Stimulated activated CD8-positive, alpha-beta memory T cell treated with anti-CD3 and anti-CD28 coated beads, Interleukin-2, amount 100 ng/mL, for 48 hours (primary cell): ENCODE measurements around the gene ETFA.

Experiments
- DNase-seq, 2 donors: peaks; one replicate each; pipeline ENCODE4 v3.0.0-alpha.2; 2020; ENCODE audit warnings: low read depth in 2 of 2

Gene ETFA

GRCh38 chr15:76215634-76216033 lies 95.6 kb downstream of the ETFA start:
- no peak for DNase-seq

GRCh38 chr15:76209942-76210341 lies 101.3 kb downstream of the ETFA start:
- no peak for DNase-seq

GRCh38 chr15:76209523-76209922 lies 101.7 kb downstream of the ETFA start:
- DNase-seq, result no peak

- no peak for DNase-seq
These were observed 102.4 kb downstream of the ETFA start for GRCh38 chr15:76208786-76209424.

- no peak for DNase-seq
These were observed 103.0 kb downstream of the ETFA start for GRCh38 chr15:76208084-76208785.

GRCh38 chr15:76206325-76206976 lies 104.8 kb downstream of the ETFA start:
- no peak for DNase-seq

GRCh38 chr15:76204916-76205460 lies 106.3 kb downstream of the ETFA start:
- DNase-seq, result no peak

- no peak for DNase-seq
These were observed 107.0 kb downstream of the ETFA start for GRCh38 chr15:76204109-76204845.

- DNase-seq, result no peak
These were observed 107.7 kb downstream of the ETFA start for GRCh38 chr15:76203346-76204108.

GRCh38 chr15:76201536-76202255 lies 109.6 kb downstream of the ETFA start:
- no peak for DNase-seq

- DNase-seq, result no peak
These were observed 110.6 kb downstream of the ETFA start for GRCh38 chr15:76200641-76201105.

GRCh38 chr15:76200083-76200465 lies 111.2 kb downstream of the ETFA start:
- DNase-seq, result no peak

GRCh38 chr15:76199106-76200082 lies 111.9 kb downstream of the ETFA start:
- no peak for DNase-seq

- no peak for DNase-seq
These were observed 112.7 kb downstream of the ETFA start for GRCh38 chr15:76198456-76199105.

GRCh38 chr15:76197703-76198455 lies 113.4 kb downstream of the ETFA start:
- DNase-seq, result no peak

- no peak for DNase-seq
These were observed 114.7 kb downstream of the ETFA start for GRCh38 chr15:76196269-76197231.
